Upper lobe of right lung (tissue), 1 donor: Measurements from ENCODE around the gene SLC4A8. TPM values are rescaled to one million over a fixed set of nuclear protein-coding genes. Genes with fewer than 3 reads are reported as not detected.

Experiments
- ATAC-seq: fragments of 200-7000 bp; cut with Tn5 transposase; one replicate; pipeline ENCODE4 v1.9.1; 2020; ENCODE audit warnings: mild to moderate bottlenecking, moderate library complexity
- DNase-seq: peaks from one replicate; pipeline ENCODE4 v3.0.0-alpha.2; 2020
- H3K27ac ChIP-seq: fragments of 200-600 bp; one replicate; pipeline ENCODE4 v1.8.0; 2022
- H3K27me3 ChIP-seq: fragments of 200-600 bp; one replicate; pipeline ENCODE4 v1.8.0; 2022; ENCODE audit warnings: mild to moderate bottlenecking
- H3K36me3 ChIP-seq: fragments of 200-600 bp; one replicate; pipeline ENCODE4 v1.8.0; 2022
- H3K4me1 ChIP-seq: fragments of 200-600 bp; one replicate; pipeline ENCODE4 v1.8.0; 2022
- H3K4me3 ChIP-seq: fragments of 200-600 bp; one replicate; pipeline ENCODE4 v1.8.0; 2022; ENCODE audit warnings: mild to moderate bottlenecking
- H3K9me3 ChIP-seq: fragments of 200-600 bp; one replicate; pipeline ENCODE4 v1.8.0; 2022
- intact Hi-C: fragments of 100-400 bp; cut with DNase I; formaldehyde crosslinking; loops from one replicate; pipeline ENCODE4 v1.11.0; 2022
- total RNA-seq: library from RNA; stranded (reverse); fragmentation: NEBNext Ultra II Directional; extraction: Animal tissue kit (Norgen Biotek cat#: 25700); gene quantifications from one replicate; pipeline ENCODE4 v1.2.1, GENCODE V29; 2021
- TF ChIP-seq, protein P1 (sequence below): fragments of 200-600 bp; IDR thresholded peaks from one replicate; pipeline ENCODE4 v1.8.0; 2022; ENCODE audit warnings: antibody characterized with exemption
- donor health status: DM: no; HTN: yes; CAD: no; lungs with severe emphysema.

Gene SLC4A8
- total RNA-seq, 1 donor from 2014 or later: 2.5 TPM

DNA sequence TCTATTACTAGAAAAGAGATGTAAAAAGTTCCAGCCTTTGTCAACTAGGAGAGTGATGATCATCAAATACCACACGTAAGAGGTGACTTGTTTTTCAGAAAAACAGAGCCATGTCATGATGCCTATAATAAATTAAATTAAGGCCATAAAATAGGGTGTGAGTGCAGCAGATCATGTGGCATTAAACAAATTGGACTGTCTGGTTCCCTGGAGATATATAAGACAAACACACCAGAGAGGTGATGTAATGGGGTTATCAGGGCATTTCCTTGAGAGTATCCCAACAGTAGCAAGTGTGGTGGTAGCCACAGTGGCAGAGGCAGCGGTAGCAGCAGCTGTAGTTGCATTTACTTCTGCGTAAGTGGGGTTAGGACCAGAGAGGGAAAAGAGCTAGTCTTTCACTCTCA lies 18.8 kb upstream of the SLC4A8 start:
- Histone ChIP-seq H3K4me1 (no peaks in the 10 kb centered on the region), H3K4me3 (no peak overlapping the region), H3K27me3 (no peaks in the 10 kb centered on the region), H3K36me3 (no peaks in the 10 kb centered on the region), H3K9me3 (no peaks in the 10 kb centered on the region), H3K27ac (no peak overlapping the region)
- intact Hi-C loops: no loop called here
- DNase-seq: no peak
- no peak for ATAC-seq
- TF ChIP-seq, protein P1, sequence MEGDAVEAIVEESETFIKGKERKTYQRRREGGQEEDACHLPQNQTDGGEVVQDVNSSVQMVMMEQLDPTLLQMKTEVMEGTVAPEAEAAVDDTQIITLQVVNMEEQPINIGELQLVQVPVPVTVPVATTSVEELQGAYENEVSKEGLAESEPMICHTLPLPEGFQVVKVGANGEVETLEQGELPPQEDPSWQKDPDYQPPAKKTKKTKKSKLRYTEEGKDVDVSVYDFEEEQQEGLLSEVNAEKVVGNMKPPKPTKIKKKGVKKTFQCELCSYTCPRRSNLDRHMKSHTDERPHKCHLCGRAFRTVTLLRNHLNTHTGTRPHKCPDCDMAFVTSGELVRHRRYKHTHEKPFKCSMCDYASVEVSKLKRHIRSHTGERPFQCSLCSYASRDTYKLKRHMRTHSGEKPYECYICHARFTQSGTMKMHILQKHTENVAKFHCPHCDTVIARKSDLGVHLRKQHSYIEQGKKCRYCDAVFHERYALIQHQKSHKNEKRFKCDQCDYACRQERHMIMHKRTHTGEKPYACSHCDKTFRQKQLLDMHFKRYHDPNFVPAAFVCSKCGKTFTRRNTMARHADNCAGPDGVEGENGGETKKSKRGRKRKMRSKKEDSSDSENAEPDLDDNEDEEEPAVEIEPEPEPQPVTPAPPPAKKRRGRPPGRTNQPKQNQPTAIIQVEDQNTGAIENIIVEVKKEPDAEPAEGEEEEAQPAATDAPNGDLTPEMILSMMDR: no peak

DNA sequence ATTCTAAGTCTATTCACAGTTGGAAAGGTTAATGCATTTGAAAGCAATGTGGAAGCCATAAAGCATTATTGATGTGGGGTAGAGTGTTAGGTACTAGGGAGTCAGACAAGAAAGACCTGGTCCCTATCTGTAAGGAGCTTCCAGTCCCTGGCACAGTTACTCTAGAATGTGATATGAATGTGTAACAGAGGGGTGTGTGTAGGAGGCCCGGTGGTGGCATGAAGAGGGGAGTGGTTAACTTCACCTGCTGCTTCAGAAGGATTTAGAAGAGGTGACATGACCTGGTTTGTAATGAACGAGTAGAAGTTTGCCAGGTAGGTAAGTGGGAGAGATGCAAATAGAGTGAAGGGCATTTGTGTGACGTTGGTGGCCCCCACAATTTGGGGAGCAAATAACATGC lies 18.3 kb upstream of the SLC4A8 start:
- no peaks in the 10 kb centered on the region for H3K36me3 ChIP-seq
- TF ChIP-seq, protein P1: no peak
- ATAC-seq (no peak), DNase-seq (no peak)
- H3K4me1 ChIP-seq: no peaks in the 10 kb centered on the region
- intact Hi-C loops: no loop called here
- H3K27me3 ChIP-seq: no peaks in the 10 kb centered on the region
- H3K27ac ChIP-seq: no peak overlapping the region
- H3K4me3 ChIP-seq: no peak overlapping the region
- no peaks in the 10 kb centered on the region for H3K9me3 ChIP-seq

- Histone ChIP-seq H3K9me3 (no peaks in the 10 kb centered on the region), H3K4me1 (no peaks in the 10 kb centered on the region), H3K36me3 (no peaks in the 10 kb centered on the region), H3K27ac (no peak overlapping the region), H3K4me3 (no peak overlapping the region), H3K27me3 (no peaks in the 10 kb centered on the region)
- intact Hi-C loops: no loop called here
- TF ChIP-seq, protein P1: no peak
- ATAC-seq: no peak
- DNase-seq: no peak
Measured at GRCh38 chr12:51406859-51407258, 17.8 kb upstream of the SLC4A8 start.

GRCh38 chr12:51407604-51408003 lies 17.0 kb upstream of the SLC4A8 start:
- TF ChIP-seq, protein P1: no peak
- intact Hi-C loops: no loop called here
- no peaks in the 10 kb centered on the region for H3K27me3 ChIP-seq

DNA sequence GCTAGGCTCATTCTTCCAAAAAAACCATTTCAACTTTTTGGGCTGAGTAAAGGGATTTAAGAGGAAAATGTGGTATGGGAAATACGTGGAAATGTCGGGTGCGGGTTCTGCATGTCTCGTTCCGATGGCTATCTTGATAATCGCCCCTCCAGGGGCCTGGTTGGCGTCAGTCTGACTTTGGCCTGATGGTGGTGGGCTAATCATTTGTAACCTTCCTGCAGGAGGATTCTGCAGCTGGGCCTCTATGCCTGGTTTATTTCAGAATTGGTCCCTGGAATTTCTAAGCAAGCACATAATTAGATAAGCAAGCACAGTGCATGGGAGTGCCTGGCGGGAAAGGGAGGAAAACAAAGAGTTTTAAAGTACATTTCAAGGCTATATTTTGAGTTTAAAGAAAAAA lies 14.8 kb upstream of the SLC4A8 start:
- no peak overlapping the region for H3K27ac ChIP-seq
- no peak overlapping the region for H3K4me3 ChIP-seq
- H3K27me3 ChIP-seq: no peaks in the 10 kb centered on the region
- H3K9me3 ChIP-seq: no peaks in the 10 kb centered on the region
- DNase-seq (no peak), ATAC-seq (no peak)
- H3K36me3 ChIP-seq: no peaks in the 10 kb centered on the region
- TF ChIP-seq, protein P1: no peak
- intact Hi-C loops: no loop called here
- H3K4me1 ChIP-seq: no peaks in the 10 kb centered on the region

More at GRCh38 chr12:51407604-51408003, 17.0 kb upstream of the SLC4A8 start:
- ATAC-seq (no peak), DNase-seq (no peak)
- no peaks in the 10 kb centered on the region for H3K9me3 ChIP-seq
- no peaks in the 10 kb centered on the region for H3K36me3 ChIP-seq
- no peak overlapping the region for H3K27ac ChIP-seq
- no peaks in the 10 kb centered on the region for H3K4me1 ChIP-seq
- no peak overlapping the region for H3K4me3 ChIP-seq

DNA sequence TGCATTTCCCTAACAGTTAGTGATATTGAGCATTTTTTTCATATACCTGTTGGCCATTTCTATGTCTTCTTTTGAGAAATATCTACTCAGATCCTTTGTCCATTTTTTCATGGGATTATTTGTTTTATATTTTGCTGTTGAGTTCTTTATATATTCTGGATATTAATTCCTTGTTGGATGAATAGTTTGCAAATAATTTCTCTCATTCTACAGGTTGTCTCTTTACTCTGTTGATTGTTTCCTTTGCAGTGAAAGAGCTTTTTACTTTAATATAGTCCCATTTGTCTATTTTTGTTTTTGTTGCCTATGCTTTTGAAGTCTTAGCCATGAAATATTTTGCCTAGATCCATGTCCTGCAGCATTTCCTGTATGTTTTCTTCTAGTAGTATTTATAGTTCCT lies 11.5 kb upstream of the SLC4A8 start:
- no peaks in the 10 kb centered on the region for H3K27me3 ChIP-seq
- H3K4me1 ChIP-seq: no peaks in the 10 kb centered on the region
- H3K27ac ChIP-seq: no peak overlapping the region
- H3K36me3 ChIP-seq: no peaks in the 10 kb centered on the region
- intact Hi-C loops: no loop called here
- H3K4me3 ChIP-seq: no peak overlapping the region
- DNase-seq (no peak), ATAC-seq (no peak)
- H3K9me3 ChIP-seq: no peaks in the 10 kb centered on the region
- TF ChIP-seq, protein P1: no peak
